HEK293 (cell line): ENCODE measurements around the gene NGF.

Experiments
- MZF1 ChIP-seq: fragments of 450-650 bp; formaldehyde crosslinking; IDR thresholded peaks from 2 replicates; pipeline ENCODE4 v1.5.1; 2017; ENCODE audit warnings: missing biosample characterization, missing genetic modification characterization, borderline replicate concordance
- PATZ1 ChIP-seq: fragments of 450-650 bp; formaldehyde crosslinking; IDR thresholded peaks from 2 replicates; pipeline ENCODE4 v1.5.1; 2016; ENCODE audit warnings: missing biosample characterization, missing genetic modification characterization
- TCF7L2 ChIP-seq: IDR thresholded peaks from 2 replicates; pipeline ENCODE4 v1.6.1; 2011; ENCODE audit warnings: low read depth, mild to moderate bottlenecking, inconsistent platforms, low read length, moderate library complexity, borderline replicate concordance
- ZBTB10 ChIP-seq: fragments of 450-650 bp; formaldehyde crosslinking; IDR thresholded peaks from 2 replicates; pipeline ENCODE4 v1.5.1; 2016; ENCODE audit warnings: missing biosample characterization, missing genetic modification characterization
- ZBTB17 ChIP-seq: fragments of 450-650 bp; formaldehyde crosslinking; IDR thresholded peaks from 2 replicates; pipeline ENCODE4 v1.5.1; 2016; ENCODE audit warnings: missing biosample characterization, missing genetic modification characterization
- ZBTB21 ChIP-seq: fragments of 450-650 bp; formaldehyde crosslinking; IDR thresholded peaks from 2 replicates; pipeline ENCODE4 v1.5.1; 2017; ENCODE audit warnings: missing biosample characterization, missing genetic modification characterization
- ZBTB8A ChIP-seq: fragments of 450-650 bp; formaldehyde crosslinking; IDR thresholded peaks from 2 replicates; pipeline ENCODE4 v1.5.1; 2016; ENCODE audit warnings: missing biosample characterization, missing genetic modification characterization
- ZFP69B ChIP-seq: fragments of 450-650 bp; formaldehyde crosslinking; IDR thresholded peaks from 2 replicates; pipeline ENCODE4 v1.5.1; 2016; ENCODE audit warnings: missing biosample characterization, missing genetic modification characterization
- ZNF114 ChIP-seq: fragments of 450-650 bp; formaldehyde crosslinking; IDR thresholded peaks from 2 replicates; pipeline ENCODE4 v1.5.0; 2017; ENCODE audit warnings: missing biosample characterization, missing genetic modification characterization
- ZNF132 ChIP-seq: fragments of 450-650 bp; formaldehyde crosslinking; IDR thresholded peaks from 2 replicates; pipeline ENCODE4 v1.5.1; 2017; ENCODE audit warnings: missing biosample characterization, missing genetic modification characterization, borderline replicate concordance
- ZNF140 ChIP-seq: fragments of 450-650 bp; formaldehyde crosslinking; IDR thresholded peaks from 2 replicates; pipeline ENCODE4 v1.5.1; 2016; ENCODE audit warnings: missing biosample characterization, missing genetic modification characterization
- ZNF155 ChIP-seq: fragments of 450-650 bp; formaldehyde crosslinking; IDR thresholded peaks from 2 replicates; pipeline ENCODE4 v1.5.1; 2016; ENCODE audit warnings: missing biosample characterization, missing genetic modification characterization
- ZNF157 ChIP-seq: fragments of 450-650 bp; formaldehyde crosslinking; IDR thresholded peaks from 2 replicates; pipeline ENCODE4 v1.5.1; 2016; ENCODE audit warnings: missing biosample characterization, missing genetic modification characterization
- ZNF169 ChIP-seq: fragments of 450-650 bp; formaldehyde crosslinking; IDR thresholded peaks from 2 replicates; pipeline ENCODE4 v1.5.1; 2016; ENCODE audit warnings: missing biosample characterization, missing genetic modification characterization
- ZNF23 ChIP-seq: fragments of 450-650 bp; formaldehyde crosslinking; IDR thresholded peaks from 2 replicates; pipeline ENCODE4 v1.5.1; 2016; ENCODE audit warnings: missing biosample characterization, missing genetic modification characterization, borderline replicate concordance
- ZNF280D ChIP-seq: fragments of 450-650 bp; formaldehyde crosslinking; IDR thresholded peaks from 2 replicates; pipeline ENCODE4 v1.5.1; 2016; ENCODE audit warnings: missing biosample characterization, missing genetic modification characterization
- ZNF366 ChIP-seq: fragments of 450-650 bp; formaldehyde crosslinking; conservative IDR thresholded peaks from 2 replicates; pipeline ENCODE4 v1.5.1; 2016; ENCODE audit warnings: missing biosample characterization, missing genetic modification characterization
- ZNF391 ChIP-seq: fragments of 450-650 bp; formaldehyde crosslinking; IDR thresholded peaks from 2 replicates; pipeline ENCODE4 v1.5.1; 2016; ENCODE audit warnings: low read depth, missing biosample characterization, missing genetic modification characterization, borderline replicate concordance
- ZNF404 ChIP-seq: fragments of 450-650 bp; formaldehyde crosslinking; IDR thresholded peaks from 2 replicates; pipeline ENCODE4 v1.5.1; 2017; ENCODE audit warnings: missing biosample characterization, missing genetic modification characterization
- ZNF473 ChIP-seq: fragments of 450-650 bp; formaldehyde crosslinking; IDR thresholded peaks from 2 replicates; pipeline ENCODE4 v1.5.1; 2017; ENCODE audit warnings: missing biosample characterization, missing genetic modification characterization
- ZNF529 ChIP-seq: fragments of 450-650 bp; formaldehyde crosslinking; IDR thresholded peaks from 2 replicates; pipeline ENCODE4 v1.5.1; 2017; ENCODE audit warnings: missing genetic modification characterization, missing biosample characterization; ENCODE audit not compliant: insufficient replicate concordance
- ZNF555 ChIP-seq: fragments of 450-650 bp; formaldehyde crosslinking; conservative IDR thresholded peaks from 2 replicates; pipeline ENCODE4 v1.5.1; 2017; ENCODE audit warnings: missing biosample characterization, mild to moderate bottlenecking, missing genetic modification characterization, inconsistent platforms
- ZNF561 ChIP-seq: fragments of 450-650 bp; IDR thresholded peaks from 2 replicates; pipeline ENCODE4 v1.5.1; 2018; ENCODE audit warnings: missing biosample characterization, missing genetic modification characterization, borderline replicate concordance
- ZNF585B ChIP-seq: fragments of 450-650 bp; formaldehyde crosslinking; IDR thresholded peaks from 2 replicates; pipeline ENCODE4 v1.5.1; 2016; ENCODE audit warnings: missing biosample characterization, missing genetic modification characterization
- ZNF639 ChIP-seq: fragments of 450-650 bp; formaldehyde crosslinking; IDR thresholded peaks from 2 replicates; pipeline ENCODE4 v1.5.1; 2016; ENCODE audit warnings: missing biosample characterization, missing genetic modification characterization
- ZNF664 ChIP-seq: fragments of 450-650 bp; formaldehyde crosslinking; IDR thresholded peaks from 2 replicates; pipeline ENCODE4 v1.5.1; 2016; ENCODE audit warnings: missing biosample characterization, missing genetic modification characterization
- ZNF677 ChIP-seq: fragments of 450-650 bp; IDR thresholded peaks from 2 replicates; pipeline ENCODE4 v1.5.0; 2018; ENCODE audit warnings: missing biosample characterization, mild to moderate bottlenecking, missing genetic modification characterization, moderate library complexity
- ZNF701 ChIP-seq: fragments of 450-650 bp; formaldehyde crosslinking; IDR thresholded peaks from 2 replicates; pipeline ENCODE4 v1.5.1; 2016; ENCODE audit warnings: missing biosample characterization, missing genetic modification characterization
- ZNF776 ChIP-seq: fragments of 450-650 bp; formaldehyde crosslinking; IDR thresholded peaks from 2 replicates; pipeline ENCODE4 v1.5.0; 2017; ENCODE audit warnings: missing biosample characterization, missing genetic modification characterization, borderline replicate concordance
- ZNF791 ChIP-seq: fragments of 450-650 bp; formaldehyde crosslinking; IDR thresholded peaks from 2 replicates; pipeline ENCODE4 v1.5.1; 2016; ENCODE audit warnings: missing biosample characterization, missing genetic modification characterization
- ZSCAN18 ChIP-seq: fragments of 450-650 bp; formaldehyde crosslinking; IDR thresholded peaks from 2 replicates; pipeline ENCODE4 v1.5.1; 2016; ENCODE audit warnings: missing biosample characterization, missing genetic modification characterization

NGF gene

GRCh38 chr1:115258302-115258866 is 79.7 kb downstream of the NGF start (continued):
- TF ChIP-seq ZSCAN18, result no peak
- no peak for TF ChIP-seq ZBTB10 (tag by site-specific recombination)
- TF ChIP-seq ZNF555 (tag by site-specific recombination), result no peak
- no peak for TF ChIP-seq ZNF529 (tag by site-specific recombination)
- TF ChIP-seq ZNF473 (tag by site-specific recombination), result no peak
- no peak for TF ChIP-seq ZNF114 (tag by site-specific recombination)
- TF ChIP-seq ZNF791 (tag by site-specific recombination), result no peak
- TF ChIP-seq ZNF366 (tag by site-specific recombination), result no peak
- TF ChIP-seq ZNF157, result no peak
- no peak for TF ChIP-seq ZNF391 (tag by site-specific recombination)
- TF ChIP-seq ZNF639 (tag by site-specific recombination), result 0 out of 2 replicates have a peak, but pooled peaks have one; percentile 41
- 0 out of 2 replicates have a peak, but pooled peaks have one; percentile 65 for TF ChIP-seq ZNF155 (tag by site-specific recombination)
- TF ChIP-seq TCF7L2, result no peak
- no peak for TF ChIP-seq ZNF664 (tag by site-specific recombination)
- TF ChIP-seq ZFP69B (tag by site-specific recombination), result no peak
- no peak for TF ChIP-seq ZNF169 (tag by site-specific recombination)
- peak; percentile 31; the same call in 1 of the 2 replicates for TF ChIP-seq ZBTB21 (tag by site-specific recombination)
- TF ChIP-seq ZNF677 (tag by site-specific recombination), result no peak
- TF ChIP-seq ZNF404, result no peak
- TF ChIP-seq ZNF701 (tag by site-specific recombination), result no peak
- TF ChIP-seq ZNF132 (tag by site-specific recombination), result no peak
- TF ChIP-seq ZNF776 (tag by site-specific recombination), result no peak
- no peak for TF ChIP-seq ZNF140 (tag by site-specific recombination)
- TF ChIP-seq ZNF23 (tag by site-specific recombination), result no peak
- peak; percentile 76; the same call in 1 of the 2 replicates for TF ChIP-seq ZNF280D
- TF ChIP-seq ZBTB8A (tag by site-specific recombination), result no peak
- no peak for TF ChIP-seq ZNF585B (tag by site-specific recombination)
- TF ChIP-seq PATZ1 (tag by site-specific recombination), result peak; percentile 40; the same call in 1 of the 2 replicates
- TF ChIP-seq ZNF561 (tag by site-specific recombination), result no peak
- TF ChIP-seq MZF1 (tag by site-specific recombination), result no peak
- TF ChIP-seq ZBTB17 (tag by site-specific recombination), result no peak
